GM18499 (cell line): ENCODE measurements around the gene ADH5.
"Not testable (repeated sequence)": the region's sequence is repeated elsewhere in the genome, so short reads cannot be mapped to it uniquely, and the experiment has no call there.

Experiments used
- ATAC-seq: cut with Tn5 transposase; IDR thresholded peaks from one replicate; pipeline ENCODE4 v1.9.1; 2021; ENCODE audit warnings: moderate number of reproducible peaks; ENCODE audit not compliant: insufficient read depth, unreplicated experiment

Gene ADH5

GRCh38 chr4:99038213-99038612 lies 50.4 kb downstream of the ADH5 start:
- ATAC-seq: no peak

DNA sequence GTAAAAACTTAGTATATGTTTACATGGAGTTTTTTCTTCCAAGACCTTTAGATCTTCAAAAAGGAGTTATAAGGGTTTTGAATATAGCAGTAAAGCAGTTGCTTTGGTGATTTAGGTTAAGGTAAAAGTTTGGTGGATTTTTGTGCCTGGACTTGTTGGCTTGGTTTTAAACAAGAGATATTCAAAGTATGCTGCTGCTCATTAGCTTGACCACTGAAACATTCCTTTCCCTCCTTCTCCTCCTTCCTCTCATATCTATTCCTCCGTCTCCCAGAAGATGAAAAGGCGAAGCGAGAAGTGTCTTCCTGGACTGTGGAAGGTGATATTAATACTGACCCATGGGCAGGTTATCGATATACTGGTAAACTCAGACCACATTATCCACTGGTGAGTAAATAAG lies 54.6 kb downstream of the ADH5 start:
- no peak for ATAC-seq

DNA sequence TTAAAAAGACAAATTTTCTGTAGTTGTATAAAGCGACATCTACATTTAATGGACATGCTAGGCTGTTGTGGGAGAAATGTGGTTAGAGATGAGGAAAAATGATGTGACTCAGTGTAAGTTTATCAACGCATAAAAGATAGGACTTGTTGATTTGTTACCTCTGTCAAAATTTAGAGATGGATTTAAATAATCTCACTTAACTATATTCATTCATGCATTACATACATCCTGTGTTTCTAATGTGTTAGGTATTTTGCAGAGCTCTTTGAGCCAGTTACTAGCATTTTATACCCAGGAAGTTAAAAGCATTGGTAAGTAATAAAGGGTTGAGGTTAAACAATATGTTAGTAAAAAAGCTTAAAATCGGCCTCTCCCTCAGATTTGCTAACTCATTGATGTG lies 58.7 kb downstream of the ADH5 start:
- no peak for ATAC-seq

DNA sequence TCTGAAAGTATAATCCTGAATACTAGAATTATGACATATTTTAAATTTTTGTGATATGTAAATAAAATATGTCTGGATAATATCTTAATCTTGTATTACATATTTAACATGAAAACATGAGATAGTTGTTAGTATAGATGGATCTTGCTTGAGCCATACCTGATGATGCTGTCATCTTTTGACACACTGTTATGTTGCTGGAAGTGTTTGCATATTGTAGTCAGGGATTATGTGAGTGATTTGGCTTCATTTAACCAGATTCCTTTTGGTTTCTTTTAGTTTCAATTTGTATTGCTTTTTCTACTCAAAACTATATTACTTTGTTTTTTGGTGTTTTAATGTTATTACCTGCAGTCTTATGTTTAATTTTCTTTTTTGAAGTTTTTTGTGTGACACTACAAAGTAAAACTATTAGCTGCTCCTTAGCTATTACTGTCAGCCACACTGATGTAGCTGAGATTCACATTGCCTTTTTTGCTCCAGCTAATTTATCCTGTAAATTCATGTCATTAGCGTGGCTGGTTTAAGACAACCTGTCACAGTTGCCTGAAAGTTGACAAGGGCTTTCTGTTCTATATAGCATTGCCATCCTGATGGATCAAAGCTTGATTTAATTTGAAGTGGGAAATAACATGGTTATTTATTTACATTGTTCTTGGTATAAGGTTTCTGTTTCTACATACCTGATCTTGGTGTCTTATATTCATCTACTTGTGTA lies 59.4 kb downstream of the ADH5 start:
- no peak for ATAC-seq

DNA sequence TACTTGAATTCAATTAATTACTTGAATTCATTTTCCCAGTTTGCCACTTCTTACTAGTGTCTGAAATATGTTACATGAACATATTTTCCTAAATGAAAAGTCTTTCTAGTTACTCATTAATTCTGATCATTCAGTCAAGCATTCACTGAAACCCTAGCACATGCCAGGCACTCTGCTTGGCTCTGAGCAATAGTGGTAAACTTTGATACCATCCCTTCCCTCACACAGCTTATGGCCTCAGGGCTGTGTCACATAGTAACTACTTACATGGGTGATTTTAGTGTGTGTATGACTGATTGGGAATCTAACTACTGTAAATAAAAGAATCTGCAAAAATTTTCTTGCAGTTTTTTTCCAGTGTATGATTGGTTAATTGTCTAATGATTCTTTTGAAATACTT lies 60.4 kb downstream of the ADH5 start:
- ATAC-seq: no peak

GRCh38 chr4:99027304-99027703 lies 61.3 kb downstream of the ADH5 start:
- ATAC-seq: no peak

GRCh38 chr4:99025506-99025905 lies 63.1 kb downstream of the ADH5 start:
- no peak for ATAC-seq

- no peak for ATAC-seq
Measured at GRCh38 chr4:99024481-99025275, 63.9 kb downstream of the ADH5 start.

GRCh38 chr4:99023800-99024251 lies 64.8 kb downstream of the ADH5 start:
- ATAC-seq: not testable (repeated sequence)

GRCh38 chr4:99022566-99022965 lies 66.0 kb downstream of the ADH5 start:
- ATAC-seq: no peak

GRCh38 chr4:99021386-99021785 lies 67.2 kb downstream of the ADH5 start:
- no peak for ATAC-seq
